ENCODE data around the gene POGZ.

DNA sequence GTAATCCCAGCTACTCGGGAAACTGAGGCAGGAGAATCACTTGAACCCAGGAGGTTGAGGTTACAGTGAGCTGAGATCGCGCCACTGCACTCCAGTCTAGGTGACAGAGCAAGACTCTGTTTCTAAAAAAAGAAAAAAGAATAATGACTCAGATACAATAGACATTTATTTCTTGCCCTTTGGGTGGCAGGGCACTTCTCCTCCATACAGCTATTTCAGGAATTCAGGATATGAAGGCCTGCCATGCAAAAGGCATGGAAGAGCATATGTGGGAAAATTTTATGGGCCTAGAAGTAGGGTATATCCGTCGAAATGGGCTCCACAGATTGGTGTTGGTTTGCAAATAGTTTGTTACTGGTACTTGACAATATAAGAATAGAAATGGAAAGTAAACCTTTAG is 20.2 kb upstream of the POGZ start:
- TF ChIP-seq POLR2A (IDR thresholded peaks at IDR 0.05) (no peak), EP300 (IDR thresholded peaks at IDR 0.05) (no peak), POLR2AphosphoS5 (IDR thresholded peaks at IDR 0.05) (no peak)
- TF ChIP-seq, protein P1, sequence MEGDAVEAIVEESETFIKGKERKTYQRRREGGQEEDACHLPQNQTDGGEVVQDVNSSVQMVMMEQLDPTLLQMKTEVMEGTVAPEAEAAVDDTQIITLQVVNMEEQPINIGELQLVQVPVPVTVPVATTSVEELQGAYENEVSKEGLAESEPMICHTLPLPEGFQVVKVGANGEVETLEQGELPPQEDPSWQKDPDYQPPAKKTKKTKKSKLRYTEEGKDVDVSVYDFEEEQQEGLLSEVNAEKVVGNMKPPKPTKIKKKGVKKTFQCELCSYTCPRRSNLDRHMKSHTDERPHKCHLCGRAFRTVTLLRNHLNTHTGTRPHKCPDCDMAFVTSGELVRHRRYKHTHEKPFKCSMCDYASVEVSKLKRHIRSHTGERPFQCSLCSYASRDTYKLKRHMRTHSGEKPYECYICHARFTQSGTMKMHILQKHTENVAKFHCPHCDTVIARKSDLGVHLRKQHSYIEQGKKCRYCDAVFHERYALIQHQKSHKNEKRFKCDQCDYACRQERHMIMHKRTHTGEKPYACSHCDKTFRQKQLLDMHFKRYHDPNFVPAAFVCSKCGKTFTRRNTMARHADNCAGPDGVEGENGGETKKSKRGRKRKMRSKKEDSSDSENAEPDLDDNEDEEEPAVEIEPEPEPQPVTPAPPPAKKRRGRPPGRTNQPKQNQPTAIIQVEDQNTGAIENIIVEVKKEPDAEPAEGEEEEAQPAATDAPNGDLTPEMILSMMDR (IDR thresholded peaks at IDR 0.05), result no peak

Data from gastroesophageal sphincter (tissue), 3 donors.